Limb (tissue), 2 donors: ENCODE data around the gene ERICH4.
"Not testable (repeated sequence)": the region's sequence is repeated elsewhere in the genome, so short reads cannot be mapped to it uniquely, and the experiment has no call there.

Experiments used
- DNase-seq, 2 donors: peaks; one replicate each; pipeline ENCODE4 v3.0.0-alpha.2; 2016; ENCODE audit errors: extremely low spot score in 2 of 2

ERICH4 gene

GRCh38 chr19:41442473-41443355 is at the start of gene ERICH4:
Gene ERICH4 (plus strand): TSS chr19:41443156. CDS start chr19:41443170, 14 bp downstream.
- no peak for DNase-seq

DNA sequence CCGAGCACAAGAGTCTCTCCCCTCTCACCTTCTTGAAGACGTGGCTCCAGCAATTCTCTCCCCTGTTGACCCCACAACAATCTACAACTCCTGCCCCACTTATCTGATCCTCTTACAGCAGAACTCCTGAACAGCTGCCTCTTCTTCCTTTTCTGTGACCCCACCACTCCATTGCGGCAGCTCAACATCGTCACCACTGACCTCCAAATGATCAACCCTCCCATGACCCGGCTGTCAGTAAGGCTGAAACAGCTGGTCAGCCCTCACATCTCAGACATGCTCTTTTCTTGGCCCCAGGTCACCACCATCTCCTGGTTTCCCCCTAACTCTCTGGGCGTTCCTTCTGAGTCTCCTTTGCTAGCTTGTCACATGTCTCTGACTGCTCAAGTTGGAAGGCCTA is 47.6 kb upstream of the ERICH4 start:
- no peak for DNase-seq

GRCh38 chr19:41397086-41398049 is 45.6 kb upstream of the ERICH4 start, which contains the start of the genes BCKDHA and EXOSC5:
Gene BCKDHA (plus strand): TSS chr19:41397818. CDS start chr19:41397828, 10 bp downstream.
Gene EXOSC5 (minus strand): TSS chr19:41397359. CDS start chr19:41397328, 31 bp downstream.
- peak; percentile 98 to 100 for DNase-seq

- DNase-seq: no peak
These were observed 44.9 kb upstream of the ERICH4 start for GRCh38 chr19:41398050-41398418.

- no peak for DNase-seq
These were observed 44.4 kb upstream of the ERICH4 start for GRCh38 chr19:41398598-41398997.

GRCh38 chr19:41399091-41399490 is 43.9 kb upstream of the ERICH4 start:
- DNase-seq: no peak

GRCh38 chr19:41399525-41399924 is 43.4 kb upstream of the ERICH4 start:
- no peak for DNase-seq

GRCh38 chr19:41401483-41401882 is 41.5 kb upstream of the ERICH4 start:
- no peak for DNase-seq

- DNase-seq: no peak
These were observed 40.9 kb upstream of the ERICH4 start for GRCh38 chr19:41402010-41402409.

DNA sequence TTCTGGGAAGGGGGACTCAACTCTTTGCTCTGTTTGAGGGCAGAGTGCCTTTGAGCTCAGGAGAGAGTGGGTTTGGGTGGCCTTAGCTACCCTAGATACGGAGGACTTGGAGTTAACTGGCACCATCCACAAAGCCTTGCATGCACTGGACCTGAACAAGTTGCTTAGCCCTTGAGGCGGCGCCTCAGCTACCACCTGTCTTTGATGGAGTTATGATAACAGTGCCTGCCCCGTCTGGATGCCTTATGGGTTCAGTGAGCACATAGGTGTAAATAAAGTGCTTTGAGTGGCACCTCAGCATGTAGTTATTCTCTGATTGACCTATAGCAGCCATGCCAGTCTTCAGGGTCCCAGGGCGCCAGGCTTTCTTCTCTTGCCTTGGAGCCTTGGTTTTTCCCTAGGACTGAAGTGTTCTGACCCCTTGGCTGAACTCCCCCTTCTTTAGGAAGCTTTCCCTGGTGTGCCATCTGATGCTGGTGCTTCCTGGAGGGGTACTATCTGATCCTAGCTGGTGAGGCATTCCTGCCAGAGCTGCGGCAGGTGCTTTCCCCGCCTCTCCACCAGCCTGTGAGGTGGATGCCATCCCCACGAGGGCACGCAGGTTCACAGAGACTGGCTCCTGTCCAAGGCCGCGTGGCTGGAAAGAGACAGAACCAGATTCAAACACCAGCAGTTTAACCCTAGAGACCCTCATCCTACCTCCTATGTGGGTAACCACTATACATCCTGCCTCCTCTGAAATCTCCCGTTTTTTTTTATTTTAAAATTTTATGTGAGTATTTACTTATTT is 39.6 kb upstream of the ERICH4 start:
- no peak for DNase-seq

GRCh38 chr19:41405776-41406175 is 37.2 kb upstream of the ERICH4 start:
- DNase-seq: no peak

DNA sequence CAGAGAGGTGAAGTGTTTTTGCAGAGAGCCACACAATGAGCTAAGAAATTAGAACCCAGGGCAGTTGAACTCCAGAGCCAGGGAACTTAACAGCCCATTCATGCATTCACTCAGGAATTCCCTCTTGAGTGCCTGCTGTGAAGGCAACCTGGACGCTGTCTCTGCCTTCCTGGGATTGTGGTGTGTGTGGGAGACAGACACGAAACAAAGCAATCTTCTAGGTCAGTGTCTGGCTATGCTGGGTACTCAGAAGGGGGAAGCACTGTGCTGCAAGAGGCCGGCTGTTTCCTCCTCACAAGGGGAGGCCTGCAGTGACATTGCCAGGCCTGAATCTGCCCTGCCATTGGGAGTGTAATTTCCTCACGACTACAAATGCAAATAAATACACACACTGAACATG is 35.7 kb upstream of the ERICH4 start:
- no peak for DNase-seq

DNA sequence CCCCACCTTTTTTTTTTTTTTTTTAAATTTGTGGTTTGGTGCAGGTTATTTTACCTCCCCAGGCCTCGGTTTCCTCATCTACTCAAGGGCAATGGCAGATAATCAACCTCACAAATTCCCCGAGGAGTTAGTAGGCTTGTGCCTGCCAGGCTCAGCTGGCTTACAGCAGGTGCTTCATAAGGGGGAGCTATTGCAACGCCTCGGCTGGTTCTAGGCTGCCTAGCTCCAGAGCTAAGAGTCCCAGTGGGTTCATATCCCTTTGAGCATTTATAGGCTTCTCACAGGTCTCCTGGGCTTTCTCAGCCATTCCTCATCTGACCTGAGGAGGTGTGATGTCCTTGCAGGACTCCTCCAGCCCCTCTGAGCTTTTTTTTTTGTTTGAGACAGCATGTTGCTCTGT is 34.7 kb upstream of the ERICH4 start:
- no peak for DNase-seq

DNA sequence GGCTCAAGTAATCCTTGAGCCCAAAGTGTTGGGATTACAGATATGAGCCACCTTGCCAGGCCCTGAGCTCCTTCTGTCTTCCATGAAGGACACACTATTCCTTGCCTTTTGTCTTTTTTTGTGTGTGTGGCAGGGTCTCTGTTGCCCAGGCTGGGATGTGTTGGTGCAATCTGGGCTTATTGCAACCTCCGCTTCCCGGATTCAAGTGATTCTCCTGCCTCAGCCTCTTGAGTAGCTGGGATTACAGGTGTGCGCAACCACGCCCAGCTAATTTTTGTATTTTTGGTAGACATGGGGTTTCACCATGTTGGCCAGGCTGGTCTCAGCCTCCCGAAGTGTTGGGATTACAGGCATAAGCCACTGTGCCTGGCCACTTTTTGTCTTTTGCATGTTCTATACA is 34.1 kb upstream of the ERICH4 start:
- DNase-seq: not testable (repeated sequence)

DNA sequence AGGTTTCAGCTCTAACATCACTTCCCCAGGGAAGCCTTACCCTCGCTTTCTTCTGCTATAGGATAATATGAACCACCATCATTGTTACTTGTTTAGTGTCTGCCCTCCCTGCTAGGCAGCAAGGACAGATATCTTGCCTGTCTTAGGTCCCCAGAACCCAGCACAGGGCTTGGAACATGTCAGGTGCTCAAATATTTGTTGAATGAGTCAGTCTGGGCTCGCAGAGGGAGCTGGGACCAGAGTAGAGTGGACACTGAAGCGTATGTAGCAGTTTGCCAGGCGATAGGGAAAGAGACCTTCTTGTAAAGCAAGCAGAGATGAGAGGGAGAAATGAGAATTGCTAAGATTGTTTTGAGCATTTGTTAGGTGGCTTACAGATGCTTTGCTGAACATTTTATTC is 33.7 kb upstream of the ERICH4 start:
- no peak for DNase-seq

DNA sequence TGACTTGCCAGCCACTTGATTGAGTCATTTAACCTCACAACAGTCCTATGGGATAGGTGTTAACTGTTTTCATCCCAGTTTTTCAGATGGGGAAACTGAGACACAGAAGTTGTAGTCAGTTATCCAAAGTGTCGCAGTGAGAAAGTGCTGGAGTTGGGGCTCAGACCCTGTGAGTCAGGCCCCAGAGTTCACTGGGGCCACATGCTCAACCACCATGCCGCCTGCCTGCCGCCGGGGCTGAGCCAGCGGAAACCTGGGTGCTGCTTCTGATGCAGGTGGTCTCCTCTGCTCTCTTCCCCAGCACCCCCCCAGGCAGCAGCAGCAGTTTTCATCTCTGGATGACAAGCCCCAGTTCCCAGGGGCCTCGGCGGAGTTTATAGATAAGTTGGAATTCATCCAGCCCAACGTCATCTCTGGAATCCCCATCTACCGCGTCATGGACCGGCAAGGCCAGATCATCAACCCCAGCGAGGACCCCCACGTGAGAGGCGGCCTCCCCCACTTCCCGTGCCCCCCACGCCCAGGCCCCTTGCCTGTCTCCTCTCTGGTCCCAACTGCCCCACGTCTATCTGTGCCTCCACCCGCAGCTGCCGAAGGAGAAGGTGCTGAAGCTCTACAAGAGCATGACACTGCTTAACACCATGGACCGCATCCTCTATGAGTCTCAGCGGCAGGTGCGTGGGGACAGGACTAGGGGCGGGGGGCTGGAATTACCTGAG is 32.5 kb upstream of the ERICH4 start:
- no peak for DNase-seq

DNA sequence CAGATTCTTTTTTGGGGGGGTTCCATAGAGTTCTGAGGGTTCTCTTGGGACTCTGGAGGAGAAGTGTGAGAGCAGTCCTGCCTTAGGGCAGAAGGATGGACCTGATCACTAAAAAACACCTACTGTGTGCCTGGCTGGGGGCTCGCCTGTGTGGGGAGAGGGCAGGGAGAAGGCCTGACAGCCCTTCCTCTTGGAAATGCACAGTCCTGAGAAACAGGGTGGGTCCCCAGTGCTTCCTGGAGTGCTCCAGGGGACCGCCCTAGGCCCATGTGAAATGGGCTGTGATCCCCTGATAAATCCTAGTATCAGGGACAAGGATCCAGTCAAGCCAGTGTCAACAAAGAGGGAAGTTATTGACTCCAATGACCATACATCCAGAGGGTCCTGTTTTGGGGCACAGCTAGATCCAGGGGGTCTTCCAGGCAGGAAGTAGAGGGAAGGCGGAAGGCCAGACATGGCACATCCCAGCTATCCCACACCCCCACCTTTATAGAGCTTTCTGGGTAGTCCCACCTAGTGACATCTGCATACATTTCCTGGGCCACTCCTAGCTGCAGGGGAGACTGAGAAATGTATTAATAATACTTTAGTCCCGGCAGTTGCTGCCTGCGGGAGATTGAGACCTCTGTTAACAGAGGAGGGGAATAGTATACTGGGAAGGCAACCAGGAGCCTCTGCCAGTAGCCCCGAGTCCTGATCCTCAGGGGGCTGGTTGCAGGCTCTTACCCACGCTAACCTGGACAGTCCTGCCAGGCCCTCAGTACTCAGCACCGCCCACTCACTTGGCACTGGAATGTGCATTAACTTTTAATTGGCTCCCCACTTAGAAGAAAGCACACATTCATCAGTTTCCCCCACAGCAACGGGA is 31.6 kb upstream of the ERICH4 start:
- DNase-seq: no peak

- DNase-seq: no peak
These were observed 31.0 kb upstream of the ERICH4 start for GRCh38 chr19:41411968-41412265.

GRCh38 chr19:41412953-41413352 is 30.0 kb upstream of the ERICH4 start:
- DNase-seq: no peak

DNA sequence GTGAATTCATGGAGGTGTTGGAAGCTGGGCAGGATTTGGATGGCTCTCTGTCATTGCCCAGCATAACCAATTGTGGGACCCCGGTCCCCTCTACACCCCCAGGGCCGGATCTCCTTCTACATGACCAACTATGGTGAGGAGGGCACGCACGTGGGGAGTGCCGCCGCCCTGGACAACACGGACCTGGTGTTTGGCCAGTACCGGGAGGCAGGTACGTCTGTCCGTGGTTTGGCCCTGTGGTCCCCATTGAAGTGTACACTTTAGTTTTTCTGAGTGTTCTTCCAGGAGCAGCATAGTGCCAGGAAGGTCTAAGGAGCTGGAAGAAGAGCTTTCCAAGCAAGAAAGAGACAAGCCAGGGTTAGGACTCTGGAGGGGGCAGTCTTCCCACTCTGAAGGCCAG is 29.0 kb upstream of the ERICH4 start:
- no peak for DNase-seq
